Smooth muscle cell of bladder (primary cell): Measurements from ENCODE around the gene GTPBP4. TPM values are rescaled to one million over a fixed set of nuclear protein-coding genes. Genes with fewer than 3 reads are reported as not detected.

Experiments
- total RNA-seq: library from RNA; depleted of rRNA; stranded (reverse); fragments of >200 nt; gene quantifications from 2 replicates; pipeline ENCODE4 v1.2.3, GENCODE V29; 2014

Gene GTPBP4
- 34.0 and 46.1 TPM in 2 replicates for total RNA-seq

DNA sequence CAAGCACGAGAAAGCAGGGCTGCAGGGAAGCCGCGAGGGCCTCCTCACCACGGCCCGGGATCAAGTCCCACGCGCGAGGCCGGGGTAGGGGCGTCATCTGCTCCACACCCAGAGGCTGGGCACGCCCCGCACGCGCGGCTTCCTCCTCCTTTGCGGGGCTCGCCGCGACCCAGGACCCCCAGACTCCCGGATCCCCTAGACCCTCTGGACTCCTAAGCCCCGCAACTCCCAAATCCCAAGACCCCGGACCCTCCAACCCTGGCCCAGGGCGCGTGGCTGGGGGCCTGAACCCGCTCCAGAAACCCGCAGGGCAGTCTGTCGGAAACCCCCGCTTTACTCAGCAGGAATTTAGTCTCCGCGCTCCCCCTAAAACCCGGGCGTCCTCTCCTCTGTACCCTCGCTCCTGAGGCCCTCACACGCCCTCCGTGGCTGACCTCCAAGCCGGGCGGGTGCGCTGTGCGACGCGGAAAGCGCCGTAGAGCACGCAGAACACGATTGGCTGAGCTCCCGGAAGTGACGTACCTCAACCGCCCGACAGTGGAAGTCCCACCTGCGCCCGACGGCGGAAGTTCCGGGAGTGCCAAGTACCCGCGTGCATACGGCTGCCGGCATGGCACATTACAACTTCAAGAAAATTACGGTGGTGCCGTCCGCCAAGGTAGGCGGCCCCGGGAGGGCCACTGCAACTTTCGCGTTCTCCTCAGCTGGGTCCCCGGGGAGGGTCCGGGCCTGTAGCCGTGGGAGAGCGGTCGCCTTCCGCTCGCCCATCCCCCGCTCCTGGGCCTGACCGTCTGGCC lies at the start of gene GTPBP4:
GTPBP4 (plus strand) TSS at position 565 of the 797 bp plus-strand sequence; CDS start at position 611, 46 bp downstream.

DNA sequence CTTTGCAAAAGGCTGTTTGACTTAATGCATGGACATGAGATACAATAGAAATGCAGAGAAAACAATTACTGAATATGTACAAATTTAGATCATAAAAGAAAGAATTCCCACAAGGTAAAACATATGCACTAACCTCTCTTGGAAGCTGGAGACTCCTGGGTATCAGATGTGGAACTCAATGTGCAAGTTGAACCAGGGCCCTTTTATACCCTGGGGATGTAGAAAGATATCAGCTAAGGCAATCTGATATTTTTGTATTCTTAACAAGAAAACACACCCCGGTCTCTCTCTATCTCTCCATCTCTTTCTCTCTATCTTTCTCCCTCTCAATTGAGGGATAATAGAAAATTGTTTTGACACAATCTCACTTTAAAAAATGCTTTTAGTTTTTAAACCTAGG lies 37.4 kb downstream of the GTPBP4 start, which contains the start of gene IDI2:
IDI2 (minus strand) TSS at position 177 of the 400 bp plus-strand sequence. CDS start 1,136 bp downstream, outside the sequence.

DNA sequence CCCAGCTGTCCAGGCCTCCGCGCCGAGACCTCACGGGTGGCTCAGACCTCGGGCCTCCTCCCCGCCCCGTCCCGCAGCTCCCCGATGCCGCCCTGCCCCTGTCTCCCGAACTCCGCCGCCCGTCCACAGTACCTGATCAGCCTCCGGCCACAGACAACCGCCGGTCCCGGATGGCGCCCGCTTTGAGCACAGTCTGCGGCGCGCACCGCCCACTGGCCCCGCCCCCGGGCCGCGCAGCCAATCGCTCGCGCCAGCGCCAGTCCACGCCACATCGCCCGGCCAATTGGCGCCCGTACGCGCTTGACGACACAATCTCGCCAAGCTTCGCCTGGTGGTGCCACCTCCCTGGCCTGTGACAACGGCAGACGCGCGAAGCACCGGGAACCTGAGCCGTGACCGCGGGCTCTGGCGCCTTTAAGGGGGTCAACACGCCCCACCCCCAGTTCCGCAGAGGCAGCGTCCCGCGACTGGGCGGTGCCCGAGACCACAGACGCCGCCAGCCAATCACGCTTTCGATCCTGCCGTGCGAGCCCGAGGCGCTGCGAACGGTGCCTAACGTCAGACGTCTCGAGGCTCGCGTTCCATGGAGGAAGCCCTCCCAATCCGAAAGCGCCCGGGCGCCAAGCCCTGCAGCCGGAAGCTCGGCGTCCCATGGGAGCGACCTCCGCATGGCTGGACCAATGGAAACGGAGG lies 60.6 kb downstream of the GTPBP4 start, which contains the start of gene IDI1:
IDI1 (minus strand) TSS at position 388 of the 693 bp plus-strand sequence; CDS start at position 272, 116 bp downstream.

DNA sequence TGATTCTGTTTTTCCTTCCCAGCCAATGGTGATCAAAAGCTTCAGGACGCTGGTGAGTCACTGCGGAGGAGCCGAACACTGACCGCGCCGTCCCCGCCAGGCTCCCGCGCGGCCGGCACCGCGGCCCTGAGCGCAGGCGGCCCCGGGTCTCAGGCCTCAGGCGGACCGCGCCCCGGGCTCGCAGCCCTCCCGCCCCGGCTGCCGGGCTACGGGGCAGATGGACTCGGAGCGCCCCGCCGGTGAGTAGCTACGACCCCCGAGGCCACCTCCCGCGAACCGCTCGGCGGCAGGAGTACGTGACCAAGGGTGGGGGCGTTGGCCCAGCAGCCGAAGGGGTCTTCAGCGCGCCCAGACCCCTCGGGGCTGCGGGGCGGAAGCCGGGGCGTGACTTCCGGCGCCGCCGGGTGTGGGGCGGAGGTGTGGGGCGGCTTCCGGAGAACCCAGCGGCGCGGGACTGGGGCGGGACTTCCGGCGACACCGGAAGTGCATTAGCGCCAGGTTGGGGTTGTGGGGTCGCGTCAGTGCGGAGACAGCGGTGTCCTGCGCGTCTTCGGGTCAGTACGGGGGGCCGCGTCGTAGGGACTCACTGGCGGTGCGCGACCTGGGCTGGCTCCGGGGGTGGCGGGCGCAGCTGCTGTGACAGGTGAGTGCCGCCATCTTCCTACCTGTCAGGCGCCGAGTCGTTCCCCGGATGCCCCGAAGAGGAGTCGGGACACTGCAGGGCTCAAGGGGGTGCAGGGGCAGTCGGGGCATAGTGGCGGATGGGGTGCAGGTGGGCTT lies 68.3 kb downstream of the GTPBP4 start, which contains the start of gene WDR37:
WDR37 (plus strand) TSS at position 60 of the 780 bp plus-strand sequence. CDS start 15,771 bp downstream, outside the sequence.

Other genes with a start within 250 kb of the GTPBP4 start
- gene LARP4B, start 56.7 kb upstream of the GTPBP4 start, total RNA-seq: 19.5 and 25.3 TPM in 2 replicates
- not detected in 2 replicates for gene IDI2, start 37.4 kb downstream of the GTPBP4 start, total RNA-seq
- gene IDI1, start 60.7 kb downstream of the GTPBP4 start, total RNA-seq: 124 and 165 TPM in 2 replicates
- gene WDR37, start 68.0 kb downstream of the GTPBP4 start, total RNA-seq: 9.8 and 13.0 TPM in 2 replicates